K562 (cell line): ENCODE data around the gene NDUFAF3. TPM values are rescaled to one million over a fixed set of nuclear protein-coding genes. Genes with fewer than 3 reads are reported as not detected.

Experiments
- ATAC-seq: fragments of 200-7000 bp; cut with Tn5 transposase; 3 replicates; pipeline ENCODE4 v1.9.1; 2020; ENCODE audit warnings: moderate library complexity
- BruUV-seq: library from RNA; stranded (reverse); fragments of 400-500 nt; replicated peaks from 2 replicates; lab custom pipeline; 2021; lab: Mats Ljungman, UMichigan
- CTCF ChIA-PET: fragments of 300-600 bp; formaldehyde crosslinking; extraction: SDS; loops from one replicate; lab custom pipeline; 2021; ENCODE audit warnings: low intra/inter-chr PET ratio; lab: Yijun Ruan, JAX
- POLR2A ChIA-PET: fragments of 300-600, 350-650 bp; sonication (Branson Sonifier 250); formaldehyde crosslinking; extraction: SDS; loops from one replicate; lab custom pipeline; 2021; ENCODE audit warnings: antibody characterized with exemption, inconsistent platforms; lab: Yijun Ruan, JAX
- DNase-seq, 4 experiments: peaks; one replicate each; pipeline versions ENCODE4 v3.0.0 to v3.0.0-alpha.2; 2011 to 2018; ENCODE audit warnings: low spot score in 3 of 4, mixed read lengths in 3 of 4; ENCODE audit errors: extremely low read depth in 1 of 4
- FAIRE-seq: peaks from 2 replicates; lab custom pipeline; 2011; peaks lifted over from hg19 to GRCh38; lab: Jason Lieb, UNC
- H2AFZ ChIP-seq: 2 replicates; pipeline ENCODE4 v1.6.0; 2011; ENCODE audit warnings: low read depth, low read length, control low read depth, inconsistent platforms
- H3K27ac ChIP-seq: fragments of 200-600 bp; 3 replicates; pipeline ENCODE4 v1.8.0; 2011; ENCODE audit warnings: low read depth, mild to moderate bottlenecking, control low read depth, inconsistent platforms, low read length, moderate library complexity, mixed read lengths; ENCODE audit errors: extremely low read depth
- H3K27me3 ChIP-seq, 2 experiments: fragments of 300-600 bp in 1 of 2; 2 replicates in 1 of 2; 3 replicates in 1 of 2; pipeline versions ENCODE4 v1.6.0 to v1.8.0; 2011; ENCODE audit warnings: inconsistent platforms in 2 of 2, low read length in 2 of 2, mild to moderate bottlenecking in 1 of 2, mixed read lengths in 1 of 2, moderate library complexity in 1 of 2; ENCODE audit not compliant: control insufficient read depth in 2 of 2, insufficient read depth in 2 of 2
- H3K36me3 ChIP-seq: fragments of 300-600 bp; 3 replicates; pipeline ENCODE4 v1.8.0; 2011; ENCODE audit warnings: mild to moderate bottlenecking, low read length, inconsistent platforms; ENCODE audit not compliant: control insufficient read depth, insufficient read depth
- H3K4me1 ChIP-seq, 2 experiments: fragments of 200-600 bp in 1 of 2; replicated peaks in 1 of 2; 2 replicates in 1 of 2; 3 replicates in 1 of 2; pipeline versions ENCODE4 v1.5.1 to v1.8.0; 2011; ENCODE audit warnings: inconsistent platforms in 2 of 2, low read length in 2 of 2, mild to moderate bottlenecking in 1 of 2, mixed read lengths in 1 of 2, moderate library complexity in 1 of 2; ENCODE audit not compliant: control insufficient read depth in 2 of 2, insufficient read depth in 2 of 2
- H3K4me2 ChIP-seq: 2 replicates; pipeline ENCODE4 v1.6.1; 2011; ENCODE audit warnings: low read length, control low read depth, inconsistent platforms, mixed read lengths; ENCODE audit not compliant: insufficient read depth
- H3K4me3 ChIP-seq: fragments of 200-600 bp; sonication (generic), shearing (Covaris generic); 2 replicates; pipeline ENCODE4 v1.5.1; 2016; ENCODE audit warnings: control low read depth, inconsistent platforms
- H3K79me2 ChIP-seq: fragments of 200-600 bp; 3 replicates; pipeline ENCODE4 v1.8.0; 2011; ENCODE audit warnings: low read length, inconsistent platforms; ENCODE audit not compliant: control insufficient read depth, insufficient read depth
- H3K9ac ChIP-seq, 2 experiments: 2 replicates each; pipeline versions ENCODE4 v1.6.0 to v1.6.1; 2011; ENCODE audit warnings: low read depth in 2 of 2, low read length in 2 of 2, control low read depth in 1 of 2, inconsistent platforms in 1 of 2, mild to moderate bottlenecking in 1 of 2, mixed read lengths in 1 of 2; ENCODE audit not compliant: insufficient read depth in 1 of 2
- H3K9me1 ChIP-seq: one replicate; pipeline ENCODE4 v1.6.0; 2011; ENCODE audit warnings: inconsistent platforms, mild to moderate bottlenecking, low read length, moderate library complexity; ENCODE audit not compliant: control insufficient read depth, insufficient read depth
- H3K9me3 ChIP-seq: replicated peaks from 2 replicates; pipeline ENCODE4 v1.5.1; 2011; ENCODE audit warnings: low read depth, low read length, inconsistent platforms; ENCODE audit not compliant: control insufficient read depth, insufficient read depth
- H4K20me1 ChIP-seq: replicated peaks from 2 replicates; pipeline ENCODE4 v1.6.1; 2011; ENCODE audit warnings: low read length, inconsistent platforms, mixed read lengths; ENCODE audit not compliant: control insufficient read depth, insufficient read depth
- BCOR ChIP-seq: fragments of 450-650 bp; IDR thresholded peaks from 2 replicates; pipeline ENCODE4 v1.6.1; 2016
- BDP1 ChIP-seq: IDR thresholded peaks from 3 replicates; pipeline ENCODE4 v1.6.1; 2011; ENCODE audit not compliant: insufficient read length, insufficient read depth
- ELF4 ChIP-seq: fragments of 450-650 bp; formaldehyde crosslinking; IDR thresholded peaks from 2 replicates; pipeline ENCODE4 v1.4.0; 2022; ENCODE audit warnings: missing genetic modification characterization
- GABPA ChIP-seq: fragments of 200-800 bp; sonication (Bioruptor generic); conservative IDR thresholded peaks from 2 replicates; pipeline ENCODE4 v1.6.1; 2016; ENCODE audit warnings: low read depth, missing genetic modification characterization, missing compliant biosample characterization
- IRF2 ChIP-seq: sonication (generic); formaldehyde crosslinking; IDR thresholded peaks from 2 replicates; pipeline ENCODE4 v1.8.1; 2022; ENCODE audit warnings: mild to moderate bottlenecking, missing genetic modification reagents
- LARP7 ChIP-seq: fragments of 450-650 bp; IDR thresholded peaks from 2 replicates; pipeline ENCODE4 v1.6.1; 2016
- MYNN ChIP-seq, 2 experiments: sonication (generic); formaldehyde crosslinking in 1 of 2; IDR thresholded peaks; 2 replicates each; pipeline versions ENCODE4 v1.5.0 to v1.6.1; 2016 to 2020; ENCODE audit warnings: antibody characterized with exemption in 1 of 2, missing genetic modification reagents in 1 of 2
- NR2C1 ChIP-seq, 2 experiments: fragments of 450-650 bp; IDR thresholded peaks; 2 replicates each; pipeline ENCODE4 v1.6.1; 2017; ENCODE audit warnings: mild to moderate bottlenecking in 2 of 2, antibody characterized with exemption in 1 of 2, inconsistent platforms in 1 of 2, missing compliant biosample characterization in 1 of 2, missing genetic modification characterization in 1 of 2
- POLR2A ChIP-seq: fragments of 450-650 bp; conservative IDR thresholded peaks from 2 replicates; pipeline ENCODE4 v1.6.1; 2016
- POLR2AphosphoS2 ChIP-seq: IDR thresholded peaks from 2 replicates; pipeline ENCODE4 v1.6.1; 2012; ENCODE audit warnings: low read length, improper control_type of control experiment
- POLR2AphosphoS5 ChIP-seq: IDR thresholded peaks from 2 replicates; pipeline ENCODE4 v1.6.1; 2011; ENCODE audit warnings: mild to moderate bottlenecking, low read depth, low read length, moderate library complexity; ENCODE audit not compliant: control insufficient read depth, insufficient read depth
- RAD21 ChIP-seq, 2 experiments: fragments of 250-450 bp in 1 of 2; fragments of 450-650 bp in 1 of 2; sonication (Bioruptor Pico) in 1 of 2; formaldehyde crosslinking in 1 of 2; IDR thresholded peaks in 1 of 2; conservative IDR thresholded peaks in 1 of 2; 2 replicates each; pipeline versions ENCODE4 v1.4.0 to v1.8.0; 2020 to 2022; ENCODE audit warnings: mild to moderate bottlenecking in 2 of 2, moderate library complexity in 1 of 2
- RB1 ChIP-seq: fragments of 450-650 bp; IDR thresholded peaks from 2 replicates; pipeline ENCODE4 v1.6.1; 2017; ENCODE audit warnings: low read depth, mild to moderate bottlenecking
- RBM15 ChIP-seq: fragments of 200-400 bp; formaldehyde crosslinking; IDR thresholded peaks from 2 replicates; pipeline ENCODE4 v1.6.1; 2018; ENCODE audit warnings: mild to moderate bottlenecking, low read length, moderate library complexity; ENCODE audit not compliant: insufficient read depth
- RHOXF2B ChIP-seq: fragments of 250-450 bp; sonication (Bioruptor Pico); conservative IDR thresholded peaks from 2 replicates; pipeline ENCODE4 v1.5.1; 2021
- TAF9B ChIP-seq: fragments of 450-650 bp; IDR thresholded peaks from 2 replicates; pipeline ENCODE4 v1.6.1; 2018; ENCODE audit warnings: mild to moderate bottlenecking; ENCODE audit not compliant: partially characterized antibody
- XRCC5 ChIP-seq: fragments of 200-400 bp; formaldehyde crosslinking; IDR thresholded peaks from 2 replicates; pipeline ENCODE4 v1.6.1; 2017; ENCODE audit warnings: low read depth, mild to moderate bottlenecking, low read length
- ZNF239 ChIP-seq: fragments of 250-450 bp; sonication (Bioruptor Pico); IDR thresholded peaks from 2 replicates; pipeline ENCODE4 v1.4.0; 2020; ENCODE audit warnings: mild to moderate bottlenecking
- WGBS: fragments of 100-300 bp; shearing (Covaris generic); methylation state at CpG from one replicate; pipeline ENCODE4 v1.1.6; 2016; ENCODE audit warnings: low coverage, mixed read lengths; ENCODE audit not compliant: insufficient coverage; ENCODE audit errors: missing lambda C conversion rate; 5-methylcytosine and 5-hydroxymethylcytosine counted together
- in situ Hi-C: fragments of 300-500 bp; cut with MboI; formaldehyde crosslinking; loops from 4 replicates; pipeline ENCODE4 v1.15.0; 2018; ENCODE audit warnings: inconsistent platforms, mixed read lengths
- intact Hi-C: fragments of 100-400 bp; cut with micrococcal nuclease; formaldehyde crosslinking; loops from 2 replicates; pipeline ENCODE4 v1.14.2; 2022
- polyA plus RNA-seq, 8 experiments: library from polyadenylated mRNA; depleted of rRNA in 4 of 8; stranded (reverse) in 5 of 8; unstranded in 3 of 8; fragments of >200 nt; fragmentation: Nextera tagmentation in 2 of 8; fragmentation: Illumina TruSeq in 1 of 8; extraction: Ambion mirVana in 2 of 8; extraction: Trizol in 1 of 8; gene quantifications; 2 replicates each; pipeline versions ENCODE4 v1.2.1 to v1.2.3, GENCODE V29; 2011 to 2014; ENCODE audit warnings: inconsistent platforms in 1 of 8, missing spikeins in 1 of 8
- total RNA-seq, 7 experiments: library from RNA; depleted of rRNA in 6 of 7; stranded (reverse); fragments of >200 nt in 6 of 7; fragmentation: Illumina TruSeq in 2 of 7; extraction: Trizol in 2 of 7; gene quantifications; 2 replicates each; pipeline versions ENCODE4 v1.2.1 to v1.2.3, GENCODE V29; 2011 to 2021; ENCODE audit warnings: low replicate concordance in 1 of 7
- TF ChIP-seq, protein P1 (sequence below): fragments of 450-650 bp; IDR thresholded peaks from 2 replicates; pipeline ENCODE4 v1.6.1; 2017; ENCODE audit warnings: antibody characterized with exemption, mild to moderate bottlenecking

NDUFAF3 gene
- total and polyA plus RNA-seq, 9 of the 15 experiments (the other 6 are each of a cell fraction or from before 2014, with no cell fraction given) = 17.0 to 127 (median 36.3) TPM

DNA sequence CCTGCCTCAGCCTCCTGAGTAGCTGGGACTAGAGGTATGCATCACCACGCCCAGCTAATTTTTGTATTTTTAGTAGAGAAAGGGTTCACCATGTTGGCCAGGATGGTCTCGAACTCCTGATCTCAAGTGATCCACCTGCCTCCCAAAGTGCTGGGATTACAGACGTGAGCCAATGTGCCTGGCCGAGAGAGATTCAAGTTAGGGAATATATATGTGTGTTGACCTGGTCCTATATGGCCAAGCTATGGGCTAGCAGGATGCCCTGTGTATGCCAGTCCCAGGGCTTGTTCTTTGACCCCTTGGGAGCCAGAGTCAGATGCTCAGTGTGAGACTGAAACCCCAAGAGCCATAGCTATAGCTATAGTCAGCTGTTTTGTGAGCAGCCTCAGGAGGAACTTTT is 1.9 kb downstream of the NDUFAF3 start:
- H3K27me3 ChIP-seq = no peaks in the 10 kb centered on the region
- H2AFZ ChIP-seq = no peak overlapping the region
- no peak overlapping the region for H3K4me2 ChIP-seq
- DNase-seq = no peak
- H3K36me3 ChIP-seq = peaks cover 62% of the 10 kb centered on the region
- FAIRE-seq = no peak
- no TSS peak for BruUV-seq
- no peak overlapping the region for H3K4me3 ChIP-seq
- in situ Hi-C loops (no loop called here), intact Hi-C loops (loop anchor here (10.0 kb wide), 1 partner anchor 141 kb away; the partner anchor contains the start of gene CCDC71)
- POLR2A ChIA-PET = interaction anchor here (0.5 to 8.4 kb wide), 10 partner anchors 11 to 536 kb away, joined by 3 to 104 read pairs (median 4); partner anchors contain the start of genes QRICH1 and WDR6
- H3K4me1 ChIP-seq = peaks cover 25 to 59% of the 10 kb centered on the region in 2 experiments; a peak in 4 of 5 replicates
- peaks cover 9% of the 10 kb centered on the region for H3K9me1 ChIP-seq
- no peak for ATAC-seq
- peaks cover 97% of the 10 kb centered on the region for H3K79me2 ChIP-seq
- no peak overlapping the region for H3K27ac ChIP-seq
- H3K9ac ChIP-seq = peak overlapping the region in 1 of 2 experiments; percentile 17; a peak in 1 of 4 replicates
- WGBS = 81% methylated on average over 4 of the region's 4 CpGs
- CTCF ChIA-PET = no interaction called here
- no peaks in the 10 kb centered on the region for H3K9me3 ChIP-seq
- peaks cover 12% of the 10 kb centered on the region for H4K20me1 ChIP-seq
- no peak for TF ChIP-seq RBM15
- TF ChIP-seq POLR2A = 0 out of 2 replicates have a peak, but pooled peaks have one; percentile 7
- TF ChIP-seq TAF9B = no peak
- no peak for TF ChIP-seq NR2C1 (IDR thresholded peaks at IDR 0.05)
- no peak for TF ChIP-seq NR2C1 (tag; IDR thresholded peaks at IDR 0.05)
- TF ChIP-seq XRCC5 = no peak
- no peak for TF ChIP-seq RAD21 (CRISPR knock-in tag; conservative IDR thresholded peaks at IDR 0.05 in 1 of 2, IDR thresholded peaks at IDR 0.05 in 1 of 2)
- TF ChIP-seq LARP7 = no peak
- TF ChIP-seq POLR2AphosphoS2 = no peak
- TF ChIP-seq ZNF239 = no peak
- TF ChIP-seq POLR2AphosphoS5 = 0 out of 2 replicates have a peak, but pooled peaks have one; percentile 13
- no peak for TF ChIP-seq GABPA (tag)
- no peak for TF ChIP-seq ELF4 (CRISPR knock-in tag)
- TF ChIP-seq BCOR = no peak
- TF ChIP-seq RB1 = no peak
- TF ChIP-seq MYNN (IDR thresholded peaks at IDR 0.05) = no peak
- no peak for TF ChIP-seq MYNN (CRISPR knock-in tag; IDR thresholded peaks at IDR 0.05)
- TF ChIP-seq IRF2 (CRISPR knock-in tag) = no peak
- TF ChIP-seq, protein P1, sequence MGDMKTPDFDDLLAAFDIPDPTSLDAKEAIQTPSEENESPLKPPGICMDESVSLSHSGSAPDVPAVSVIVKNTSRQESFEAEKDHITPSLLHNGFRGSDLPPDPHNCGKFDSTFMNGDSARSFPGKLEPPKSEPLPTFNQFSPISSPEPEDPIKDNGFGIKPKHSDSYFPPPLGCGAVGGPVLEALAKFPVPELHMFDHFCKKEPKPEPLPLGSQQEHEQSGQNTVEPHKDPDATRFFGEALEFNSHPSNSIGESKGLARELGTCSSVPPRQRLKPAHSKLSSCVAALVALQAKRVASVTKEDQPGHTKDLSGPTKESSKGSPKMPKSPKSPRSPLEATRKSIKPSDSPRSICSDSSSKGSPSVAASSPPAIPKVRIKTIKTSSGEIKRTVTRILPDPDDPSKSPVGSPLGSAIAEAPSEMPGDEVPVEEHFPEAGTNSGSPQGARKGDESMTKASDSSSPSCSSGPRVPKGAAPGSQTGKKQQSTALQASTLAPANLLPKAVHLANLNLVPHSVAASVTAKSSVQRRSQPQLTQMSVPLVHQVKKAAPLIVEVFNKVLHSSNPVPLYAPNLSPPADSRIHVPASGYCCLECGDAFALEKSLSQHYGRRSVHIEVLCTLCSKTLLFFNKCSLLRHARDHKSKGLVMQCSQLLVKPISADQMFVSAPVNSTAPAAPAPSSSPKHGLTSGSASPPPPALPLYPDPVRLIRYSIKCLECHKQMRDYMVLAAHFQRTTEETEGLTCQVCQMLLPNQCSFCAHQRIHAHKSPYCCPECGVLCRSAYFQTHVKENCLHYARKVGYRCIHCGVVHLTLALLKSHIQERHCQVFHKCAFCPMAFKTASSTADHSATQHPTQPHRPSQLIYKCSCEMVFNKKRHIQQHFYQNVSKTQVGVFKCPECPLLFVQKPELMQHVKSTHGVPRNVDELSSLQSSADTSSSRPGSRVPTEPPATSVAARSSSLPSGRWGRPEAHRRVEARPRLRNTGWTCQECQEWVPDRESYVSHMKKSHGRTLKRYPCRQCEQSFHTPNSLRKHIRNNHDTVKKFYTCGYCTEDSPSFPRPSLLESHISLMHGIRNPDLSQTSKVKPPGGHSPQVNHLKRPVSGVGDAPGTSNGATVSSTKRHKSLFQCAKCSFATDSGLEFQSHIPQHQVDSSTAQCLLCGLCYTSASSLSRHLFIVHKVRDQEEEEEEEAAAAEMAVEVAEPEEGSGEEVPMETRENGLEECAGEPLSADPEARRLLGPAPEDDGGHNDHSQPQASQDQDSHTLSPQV = no peak
- TF ChIP-seq BDP1 = no peak
- TF ChIP-seq RHOXF2B (CRISPR knock-in tag) = no peak
